GM19324 (cell line): ENCODE measurements around the gene PAQR6.
A peak's percentile ranks its signal among the peaks of the same experiment; 100 is the strongest.

Experiments used
- ATAC-seq: cut with Tn5 transposase; IDR thresholded peaks from one replicate; pipeline ENCODE4 v1.9.1; 2021; ENCODE audit warnings: mild to moderate bottlenecking, moderate library complexity; ENCODE audit not compliant: unreplicated experiment, low FRiP score

Gene PAQR6

DNA sequence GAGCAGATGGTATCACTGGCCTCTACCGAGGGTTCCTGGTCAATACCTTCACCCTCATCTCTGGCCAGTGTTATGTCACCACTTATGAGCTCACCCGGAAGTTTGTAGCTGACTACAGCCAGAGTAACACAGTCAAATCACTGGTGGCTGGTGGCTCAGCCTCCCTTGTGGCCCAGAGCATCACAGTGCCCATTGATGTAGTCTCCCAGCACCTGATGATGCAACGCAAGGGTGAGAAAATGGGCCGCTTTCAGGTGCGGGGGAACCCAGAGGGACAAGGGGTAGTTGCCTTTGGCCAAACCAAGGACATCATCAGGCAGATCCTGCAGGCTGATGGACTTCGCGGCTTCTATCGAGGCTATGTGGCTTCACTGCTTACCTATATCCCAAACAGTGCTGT is 47.8 kb downstream of the PAQR6 start:
- no peak for ATAC-seq

DNA sequence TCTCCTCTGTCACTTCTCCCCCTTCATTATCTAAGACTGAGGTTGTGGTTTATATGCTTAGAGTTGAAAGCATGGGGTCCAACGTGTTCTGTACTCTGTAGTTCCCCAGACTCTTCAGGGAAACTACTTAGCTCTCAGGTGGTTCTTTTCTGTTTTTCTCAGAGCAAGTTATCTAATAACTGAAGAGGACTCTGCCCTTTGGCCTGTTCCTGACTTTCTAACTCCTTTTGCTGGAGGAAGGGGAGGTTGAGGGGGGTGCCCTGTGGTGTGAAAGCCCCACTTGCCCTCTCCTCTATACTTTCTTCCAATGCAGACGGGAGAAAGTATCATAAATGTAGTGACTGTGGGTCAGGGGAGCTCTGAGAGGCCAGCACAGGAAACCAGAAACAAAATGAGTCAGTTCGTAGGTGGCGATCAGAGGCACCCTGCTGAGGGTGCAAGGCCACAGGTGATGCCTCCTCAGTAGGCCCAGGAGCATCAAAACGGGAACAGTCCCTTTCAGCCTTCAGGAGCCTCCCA is 49.0 kb downstream of the PAQR6 start:
- no peak for ATAC-seq

DNA sequence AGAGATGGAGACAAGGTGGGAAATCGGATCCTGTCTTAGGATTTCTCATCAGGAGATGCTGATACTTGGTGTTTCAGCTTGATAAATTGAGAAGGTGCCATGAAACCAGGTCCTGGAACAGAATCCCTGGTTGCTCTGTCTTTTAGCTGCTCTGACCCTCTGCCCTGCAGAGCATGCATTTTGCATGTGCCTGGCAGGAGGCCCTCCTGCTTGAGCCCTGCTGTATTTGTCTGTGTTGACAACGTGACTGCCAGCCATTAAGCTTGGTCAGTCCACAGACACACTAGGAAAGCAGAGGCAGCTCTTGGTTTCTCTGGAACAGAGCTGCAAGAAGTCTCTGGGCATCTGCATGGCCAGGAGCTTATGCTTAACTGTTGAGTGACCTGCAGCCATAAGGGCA is 51.4 kb downstream of the PAQR6 start:
- no peak for ATAC-seq

DNA sequence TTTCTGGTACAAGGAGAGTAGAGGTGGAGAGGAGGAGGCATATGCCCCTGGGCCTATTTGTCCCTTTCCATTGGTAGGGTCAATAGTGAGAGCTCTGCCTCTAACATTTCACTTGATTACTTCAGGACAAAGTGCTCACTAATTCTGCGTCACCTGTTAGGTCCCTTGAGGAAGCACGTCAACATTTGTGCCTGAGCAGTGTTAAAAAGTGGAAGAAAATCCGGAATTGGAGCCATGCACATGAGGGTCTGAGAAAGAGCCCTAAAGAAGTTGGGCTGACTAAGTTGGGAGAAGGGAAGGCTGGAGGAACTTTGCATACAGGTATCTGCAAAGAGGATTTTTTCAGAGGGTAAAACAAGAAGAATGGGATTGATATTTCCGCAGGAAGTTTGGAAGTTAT is 52.0 kb downstream of the PAQR6 start:
- no peak for ATAC-seq

GRCh38 chr1:156194300-156194652 is 53.6 kb downstream of the PAQR6 start:
- no peak for ATAC-seq

GRCh38 chr1:156193488-156194299 is 54.2 kb downstream of the PAQR6 start, which contains the start of gene SLC25A44:
TSS of gene SLC25A44 (plus strand) at chr1:156194104. CDS start at chr1:156199848, 5,744 bp downstream.
- peak; percentile 97 for ATAC-seq
